GDM1 (cell line): ENCODE measurements around the gene RASGEF1C.
"Not testable (repeated sequence)": the region's sequence is repeated elsewhere in the genome, so short reads cannot be mapped to it uniquely, and the experiment has no call there.

Experiments
- DNase-seq: peaks from one replicate; lab custom pipeline; 2025; lab: John Stamatoyannopoulos, UW

RASGEF1C gene

DNA sequence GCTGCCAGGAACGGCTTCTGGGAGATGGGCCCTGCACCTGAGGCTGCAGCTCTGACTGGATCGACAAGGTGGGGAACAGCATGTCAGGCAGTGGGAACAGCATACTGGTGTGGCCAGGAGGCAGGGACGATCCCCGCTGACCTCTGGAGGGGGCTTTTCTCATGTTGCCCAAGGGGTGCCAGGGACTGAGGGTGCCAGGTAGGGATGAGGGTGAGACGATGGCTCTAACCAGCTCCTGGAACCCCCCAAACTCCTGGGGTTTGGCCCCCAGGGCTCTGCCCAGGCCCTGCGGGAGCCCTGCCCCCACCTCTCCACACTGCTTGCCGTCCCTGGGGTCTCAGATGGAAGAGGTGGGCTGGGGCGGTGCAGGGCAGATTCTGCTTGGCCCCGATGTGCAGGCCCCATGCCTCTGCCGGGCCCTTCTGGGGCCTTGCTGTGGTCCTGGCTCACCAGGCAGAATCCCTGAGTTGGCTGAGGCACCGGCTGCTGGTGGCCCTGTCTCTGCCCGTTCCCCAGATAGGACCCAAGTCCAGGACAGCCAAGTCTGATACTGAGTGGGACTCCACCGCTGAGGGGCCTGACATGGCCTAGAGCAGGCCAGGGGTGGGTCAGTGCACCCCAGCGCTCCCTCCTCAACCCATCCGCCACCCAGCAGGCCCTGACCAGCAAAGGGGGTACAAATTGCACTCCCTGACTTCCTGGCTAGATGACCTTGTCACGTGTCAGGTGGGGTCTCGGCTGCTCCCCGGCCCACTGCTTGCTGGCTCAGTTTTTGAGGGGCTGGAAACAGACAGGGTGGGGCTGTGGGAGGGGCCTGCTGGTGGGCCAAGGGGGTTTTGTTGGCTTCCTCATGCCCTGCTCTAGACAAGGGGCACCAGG, 109.0 kb downstream of the RASGEF1C start:
- DNase-seq: no peak

GRCh38 chr5:180098991-180099732, 109.8 kb downstream of the RASGEF1C start:
- no peak for DNase-seq

DNA sequence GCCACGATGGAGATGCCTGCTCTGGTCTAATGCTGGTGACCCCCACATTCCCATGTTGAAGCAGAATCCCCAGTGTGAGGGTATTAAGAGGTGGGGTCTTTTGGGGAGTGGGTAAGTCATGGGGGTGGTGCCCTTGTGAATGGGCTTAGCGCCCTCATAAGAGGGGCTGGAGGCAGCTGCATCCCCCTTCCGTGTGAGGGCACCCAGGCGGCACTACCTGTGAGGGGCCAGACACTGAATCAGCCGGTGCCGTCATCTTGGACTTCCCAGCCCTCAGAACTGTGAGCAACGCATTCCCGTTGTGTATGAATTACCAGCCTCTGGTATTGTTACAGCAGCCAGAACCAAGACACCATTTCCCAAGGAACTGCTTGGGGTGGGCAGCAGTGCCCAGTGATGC, 110.5 kb downstream of the RASGEF1C start:
- no peak for DNase-seq

DNA sequence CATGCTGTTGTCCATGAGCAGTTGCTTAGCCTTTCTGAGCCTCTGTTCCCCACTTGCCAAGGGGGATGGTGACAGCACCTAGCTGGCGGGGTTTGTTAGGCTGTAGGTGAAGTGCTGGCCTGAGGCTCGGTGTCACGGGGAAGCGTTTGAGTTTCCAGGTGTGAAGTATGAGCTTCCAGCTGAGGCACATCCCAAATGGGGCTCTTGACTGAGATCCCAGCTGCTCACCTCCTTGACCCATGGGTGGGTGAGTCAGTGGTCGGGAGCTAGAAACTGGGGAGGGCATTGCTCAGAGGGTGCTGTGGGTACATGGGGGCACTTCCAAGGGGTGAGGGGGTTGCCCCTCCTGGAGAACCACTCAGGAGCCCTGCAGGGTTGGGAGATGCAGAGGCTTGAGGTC, 111.1 kb downstream of the RASGEF1C start:
- DNase-seq: no peak

GRCh38 chr5:180097163-180097894, 111.7 kb downstream of the RASGEF1C start:
- DNase-seq: no peak

- no peak for DNase-seq
These were observed 112.4 kb downstream of the RASGEF1C start for GRCh38 chr5:180096616-180097015.

- DNase-seq: no peak
These were observed 113.5 kb downstream of the RASGEF1C start for GRCh38 chr5:180095545-180095944.

- DNase-seq: peak; percentile 77
These were observed 115.2 kb downstream of the RASGEF1C start for GRCh38 chr5:180093651-180094382.

GRCh38 chr5:180093241-180093640, 115.8 kb downstream of the RASGEF1C start:
- no peak for DNase-seq

GRCh38 chr5:180090769-180091546, 118.1 kb downstream of the RASGEF1C start:
- DNase-seq: peak; percentile 29

DNA sequence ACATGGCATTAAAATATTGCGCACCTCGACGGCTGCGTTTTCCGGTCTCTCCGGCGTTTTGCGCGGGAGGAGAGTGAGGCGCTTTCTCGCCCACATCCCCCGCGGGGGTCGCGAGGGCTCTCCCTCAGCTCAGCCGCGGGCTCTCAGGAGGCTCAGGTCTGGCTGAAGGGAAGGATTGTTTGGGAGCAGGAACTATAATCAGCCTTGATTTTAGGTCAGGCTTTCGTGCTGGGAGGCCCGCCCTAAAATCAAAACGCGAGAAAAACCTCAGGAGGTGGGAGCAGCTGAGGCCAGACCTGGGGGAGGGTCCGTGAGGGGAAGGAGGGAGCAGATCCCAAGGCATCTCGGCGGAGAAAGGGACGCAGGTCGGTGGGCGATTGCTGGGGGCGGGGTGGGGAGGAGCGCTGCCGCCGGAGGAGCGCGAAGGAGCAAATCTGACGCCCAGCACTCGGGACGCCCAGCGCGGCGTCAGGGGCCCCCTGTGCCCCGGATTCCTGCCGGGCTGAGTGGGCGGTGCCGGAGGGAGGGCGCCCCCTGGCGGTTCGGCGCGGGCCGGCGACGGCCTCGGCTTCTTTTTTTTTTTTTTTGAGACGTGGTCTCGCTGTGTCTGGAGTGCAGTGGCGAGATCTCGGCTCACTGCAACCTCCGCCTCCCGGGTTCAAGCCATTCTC, 118.8 kb downstream of the RASGEF1C start:
- DNase-seq: peak; percentile 45

DNA sequence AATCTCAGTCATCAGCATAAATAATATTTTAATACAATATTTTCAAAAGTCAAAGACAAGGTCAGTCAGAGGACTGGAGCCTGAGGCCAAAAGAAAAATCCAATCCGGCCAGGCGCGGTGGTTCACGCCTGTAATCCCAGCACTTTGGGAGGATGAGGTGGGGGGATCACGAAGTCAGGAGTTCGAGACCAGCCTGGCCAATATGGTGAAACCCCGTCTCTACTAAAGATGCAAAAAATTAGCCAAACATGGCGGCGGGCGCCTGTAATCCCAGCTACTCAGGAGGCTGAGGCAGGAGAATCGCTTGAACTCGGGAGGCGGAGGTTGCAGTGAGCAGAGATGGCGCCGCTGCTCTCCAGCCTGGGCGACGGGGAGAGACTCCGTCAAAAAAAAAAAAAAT, 119.4 kb downstream of the RASGEF1C start:
- DNase-seq: not testable (repeated sequence)

DNA sequence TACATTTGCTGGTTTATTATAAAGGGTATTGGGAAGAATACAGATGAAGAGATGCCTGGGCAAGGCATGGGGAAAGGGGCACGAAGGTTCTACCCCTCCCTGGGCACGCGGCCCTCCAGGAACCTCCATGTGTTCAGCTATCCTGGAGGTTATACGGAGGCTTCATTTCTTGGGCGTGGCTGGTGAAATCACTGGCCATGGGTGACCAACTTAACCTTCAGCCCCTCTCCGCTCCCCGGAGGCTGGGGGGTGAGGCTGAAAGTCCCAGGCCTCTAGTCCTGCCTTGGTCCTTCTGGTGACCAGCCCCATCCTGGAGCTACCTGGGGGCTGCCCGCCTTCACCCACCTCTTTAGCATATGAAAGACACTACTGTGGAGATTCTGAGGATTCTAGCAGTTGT, 120.5 kb downstream of the RASGEF1C start:
- no peak for DNase-seq

GRCh38 chr5:180086816-180087399, 122.1 kb downstream of the RASGEF1C start:
- no peak for DNase-seq

DNA sequence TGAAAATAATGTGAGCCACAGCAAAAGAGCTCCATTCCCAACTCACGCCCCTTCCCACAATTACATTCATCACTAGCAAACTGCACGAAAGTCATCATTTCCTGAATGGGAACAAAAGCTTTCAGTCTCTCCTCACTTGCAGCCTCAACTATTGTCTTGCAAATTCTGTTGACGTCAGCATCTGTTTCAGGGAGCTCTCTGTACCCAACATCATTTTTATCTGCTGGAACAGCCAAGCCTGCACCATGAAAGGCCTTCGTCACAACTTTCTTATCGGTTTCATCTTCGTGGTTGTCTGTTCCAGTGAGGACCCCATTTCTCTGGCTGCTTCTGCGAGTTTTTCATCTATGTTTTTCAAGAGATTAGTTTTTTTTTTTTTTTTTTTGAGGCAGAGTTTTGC, 123.2 kb downstream of the RASGEF1C start:
- no peak for DNase-seq

DNA sequence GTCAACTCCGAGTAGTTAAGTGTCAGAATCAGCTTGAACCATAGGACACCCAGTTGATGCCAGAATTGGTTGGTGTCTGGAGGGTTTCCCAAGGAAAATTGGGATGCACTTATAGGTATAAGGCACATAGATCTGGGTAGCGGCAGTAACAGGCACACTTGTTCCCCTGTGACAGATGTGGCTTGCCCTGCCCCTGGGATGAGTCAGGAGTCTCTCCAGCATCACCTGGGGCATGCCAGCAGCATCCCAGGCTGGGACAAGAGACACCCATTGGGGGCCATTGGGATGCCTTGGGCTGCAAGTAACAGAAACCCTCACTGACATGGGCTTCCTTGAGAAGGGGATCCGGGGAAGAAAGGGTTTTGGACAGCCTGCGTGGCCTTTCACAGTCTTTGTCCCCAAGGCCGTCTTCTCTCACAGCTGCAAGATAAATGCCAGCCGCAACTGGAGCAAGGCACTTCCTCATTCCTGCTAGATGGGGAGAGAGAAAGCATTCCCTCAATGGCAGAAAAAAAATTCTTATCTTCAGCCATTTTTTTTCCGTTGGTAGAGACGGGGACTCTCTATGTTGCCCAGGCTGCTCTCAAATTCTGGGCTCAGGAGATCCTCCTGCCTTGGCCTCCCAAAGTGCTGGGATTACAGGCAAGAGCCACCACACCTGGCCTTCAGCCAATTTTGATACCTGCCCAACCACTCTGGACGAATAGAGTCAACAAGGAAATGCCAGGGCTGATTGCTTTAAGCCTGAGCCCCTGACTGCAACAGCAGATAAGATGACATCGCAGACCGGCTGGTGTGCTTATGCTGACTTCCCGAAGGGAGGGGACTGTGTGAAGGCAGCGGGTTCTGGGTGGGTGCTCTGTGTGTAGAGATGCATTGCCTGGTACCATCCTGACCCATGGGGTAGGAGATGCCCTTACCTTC, 124.1 kb downstream of the RASGEF1C start:
- peak; percentile 12 for DNase-seq

DNA sequence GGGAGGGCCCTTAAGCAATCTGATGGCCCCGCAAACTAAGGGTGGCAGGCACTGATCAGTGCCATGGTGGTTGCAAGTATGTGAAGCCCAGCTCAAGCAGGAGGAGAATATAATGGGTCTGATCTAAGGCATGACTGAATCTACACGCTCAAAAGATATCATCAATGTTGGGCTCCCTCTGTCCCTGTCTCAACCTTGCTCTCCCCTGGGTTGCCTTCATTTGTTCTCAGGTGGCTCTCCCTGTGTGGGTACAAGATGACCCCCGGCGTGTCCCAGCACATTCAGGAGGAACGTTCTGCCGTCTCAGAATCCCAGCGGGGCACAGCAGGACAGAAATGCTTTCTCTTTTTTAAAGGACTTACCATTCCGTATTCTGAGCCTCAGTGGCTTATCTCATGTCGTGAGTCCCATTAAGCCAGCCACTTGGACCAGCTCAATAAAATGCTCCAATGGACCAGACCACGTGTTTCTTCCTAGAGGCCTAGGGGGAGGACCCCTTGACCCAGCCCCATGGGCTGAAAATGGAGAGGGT, 125.4 kb downstream of the RASGEF1C start:
- no peak for DNase-seq

DNA sequence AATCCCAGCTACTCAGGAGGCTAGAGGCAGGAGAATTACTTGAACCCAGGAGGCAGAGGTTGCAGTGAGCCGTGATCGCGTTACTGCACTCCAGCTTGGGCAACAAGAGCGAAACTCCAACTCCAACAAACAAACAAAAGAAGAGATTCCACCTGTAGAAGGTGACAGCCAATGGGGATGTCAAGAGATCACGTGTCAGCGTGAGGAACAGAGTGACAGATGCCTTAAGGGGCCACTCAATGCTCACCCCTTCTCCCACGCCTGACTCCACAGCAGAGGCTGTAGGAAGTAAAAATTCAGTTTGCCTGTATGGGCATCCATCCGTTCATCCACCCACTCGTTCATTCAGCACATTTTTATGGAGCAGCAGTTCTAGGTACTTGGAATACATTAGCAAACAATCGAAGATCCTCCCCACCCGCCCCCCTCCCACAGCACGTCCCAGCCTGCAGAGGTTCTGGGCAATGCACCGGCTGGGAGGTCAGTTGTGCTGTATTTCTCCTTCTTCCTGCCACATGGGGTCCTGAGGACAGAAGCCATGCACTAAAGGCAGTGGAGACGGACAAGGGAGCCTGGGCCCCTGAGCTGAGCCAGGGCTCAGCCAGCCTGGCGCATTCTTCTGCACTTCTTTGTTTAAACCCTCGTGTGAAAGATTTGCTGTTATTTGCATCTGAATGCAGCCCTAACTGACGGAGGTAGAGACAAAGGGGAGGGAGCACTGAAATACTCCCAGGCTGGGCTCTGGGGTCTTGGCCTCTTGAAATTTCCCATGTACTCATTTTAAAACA, 126.2 kb downstream of the RASGEF1C start:
- DNase-seq: no peak
